ENCODE measurements around the gene NUB1.

Gene NUB1

GRCh38 chr7:151348970-151349369 is 7.4 kb downstream of the NUB1 start:
- no peak for DNase-seq

- DNase-seq: no peak
Measured at GRCh38 chr7:151349507-151349853, 7.9 kb downstream of the NUB1 start.

- no peak for DNase-seq
Measured at GRCh38 chr7:151351027-151351426, 9.4 kb downstream of the NUB1 start.

- DNase-seq: no peak
Measured at GRCh38 chr7:151351967-151352366, 10.4 kb downstream of the NUB1 start.

GRCh38 chr7:151352512-151352911 is 10.9 kb downstream of the NUB1 start:
- no peak for DNase-seq

GRCh38 chr7:151361193-151361959 is 19.8 kb downstream of the NUB1 start:
- no peak for DNase-seq

GRCh38 chr7:151363182-151363581 is 21.6 kb downstream of the NUB1 start:
- no peak for DNase-seq

- DNase-seq: no peak
Measured at GRCh38 chr7:151366166-151366879, 24.7 kb downstream of the NUB1 start.

GRCh38 chr7:151366880-151367222 is 25.2 kb downstream of the NUB1 start:
- no peak for DNase-seq

GRCh38 chr7:151367284-151367683 is 25.7 kb downstream of the NUB1 start:
- DNase-seq: no peak

- DNase-seq: peak; percentile 84
Measured at GRCh38 chr7:151368136-151368571, 26.5 kb downstream of the NUB1 start.

- DNase-seq: no peak
Measured at GRCh38 chr7:151371266-151371665, 29.7 kb downstream of the NUB1 start.

- DNase-seq: no peak
Measured at GRCh38 chr7:151372612-151373265, 31.1 kb downstream of the NUB1 start.

GRCh38 chr7:151373599-151373998 is 32.0 kb downstream of the NUB1 start:
- no peak for DNase-seq

GRCh38 chr7:151374139-151374538 is 32.5 kb downstream of the NUB1 start:
- DNase-seq: no peak

- no peak for DNase-seq
Measured at GRCh38 chr7:151374726-151375125, 33.1 kb downstream of the NUB1 start.

- no peak for DNase-seq
Measured at GRCh38 chr7:151375530-151376217, 34.1 kb downstream of the NUB1 start.

GRCh38 chr7:151376218-151376902 is 34.7 kb downstream of the NUB1 start:
- DNase-seq: no peak

- no peak for DNase-seq
Measured at GRCh38 chr7:151377406-151377805, 35.8 kb downstream of the NUB1 start.

GRCh38 chr7:151378011-151378410 is 36.4 kb downstream of the NUB1 start:
- no peak for DNase-seq

GRCh38 chr7:151378496-151379192 is 37.0 kb downstream of the NUB1 start:
- no peak for DNase-seq

GRCh38 chr7:151379193-151379520 is 37.5 kb downstream of the NUB1 start:
- DNase-seq: no peak

Data from NCI-H2029 treated with DMSO at 0.1 percent for 48 hours (cell line).